H1 (cell line): ENCODE results near the gene POLR2A. TPM values are rescaled to one million over a fixed set of nuclear protein-coding genes. Genes with fewer than 3 reads are reported as not detected.

ENCODE experiments used
- ASH2L ChIP-seq: fragments of 200-600, 300-600 bp; sonication (generic); IDR thresholded peaks from one replicate; pipeline ENCODE4 v1.7.1; 2017; ENCODE audit warnings: low read length
- HDAC2 ChIP-seq, 2 experiments: fragments of 300-600 bp in 1 of 2; sonication (generic) in 1 of 2; IDR thresholded peaks; 2 replicates each; pipeline ENCODE4 v1.6.1; 2011 to 2012; ENCODE audit warnings: low read depth in 2 of 2, low read length in 2 of 2, mild to moderate bottlenecking in 2 of 2, moderate library complexity in 2 of 2, borderline replicate concordance in 1 of 2, inconsistent platforms in 1 of 2
- KDM1A ChIP-seq: fragments of 200-600, 300-600 bp; sonication (generic); IDR thresholded peaks from 2 replicates; pipeline ENCODE4 v1.7.1; 2016; ENCODE audit warnings: mild to moderate bottlenecking, low read length, borderline replicate concordance
- MAFK ChIP-seq: IDR thresholded peaks from 2 replicates; pipeline ENCODE4 v1.6.1; 2012; ENCODE audit warnings: low read depth, mild to moderate bottlenecking, improper control_type of control experiment, low read length
- RBBP5 ChIP-seq: IDR thresholded peaks from 2 replicates; pipeline ENCODE4 v1.7.1; 2012; ENCODE audit warnings: low read depth, mild to moderate bottlenecking, inconsistent platforms, low read length, moderate library complexity, borderline replicate concordance
- polyA plus RNA-seq, 7 experiments: library from polyadenylated mRNA; depleted of rRNA in 3 of 7; stranded (reverse) in 5 of 7; unstranded in 2 of 7; fragments of >200 nt in 5 of 7; fragments of 200-250 nt in 2 of 7; gene quantifications; 1 replicate in 5 of 7; 2 replicates in 1 of 7; 4 replicates in 1 of 7; pipeline versions ENCODE4 v1.2.1 to v1.2.3, GENCODE V29; 2011 to 2013; ENCODE audit warnings: missing spikeins in 2 of 7, mixed read lengths in 2 of 7
- total RNA-seq: library from RNA; stranded (reverse); fragmentation: NEBNext Ultra II Directional; extraction: Animal tissue kit (Norgen Biotek cat#: 25700); gene quantifications from 2 replicates; pipeline ENCODE4 v1.2.1, GENCODE V29; 2021

Gene POLR2A
- total and polyA plus RNA-seq, 2 of the 8 experiments (the other 6 are each of a cell fraction or from before 2014, with no cell fraction given) = 26.8 to 150 TPM

DNA sequence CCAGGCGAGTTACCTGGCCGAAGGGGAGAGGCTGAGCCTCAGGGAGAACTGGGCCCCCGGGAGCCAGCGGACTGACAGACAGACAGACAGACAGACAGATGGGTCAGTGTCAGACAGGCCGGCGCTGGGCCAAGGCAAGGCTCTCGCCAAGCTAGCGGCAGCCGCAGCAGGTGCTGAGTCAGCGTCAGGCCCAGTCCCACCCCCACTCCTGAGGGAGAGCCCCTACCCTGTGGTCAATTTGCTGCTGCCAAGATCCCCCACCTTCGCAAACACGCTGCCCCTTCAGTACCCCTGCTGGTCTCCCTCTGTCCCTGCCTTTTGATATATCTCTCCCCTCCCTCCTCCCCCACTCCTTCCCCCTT is 43.4 kb upstream of the POLR2A start (continued):
- TF ChIP-seq ASH2L (peak; percentile 67), HDAC2 (IDR thresholded peaks at IDR 0.05; ENCODE audit: borderline replicate concordance in 1 of 2, low read depth in 2 of 2, low read length in 2 of 2) (peak; percentile 56 to 87; a peak in 3 of 4 replicates), MAFK (peak; percentile 91; the same call in 1 of the 2 replicates), RBBP5 (no peak), KDM1A (0 out of 2 replicates have a peak, but pooled peaks have one; percentile 32)
- TF ChIP-seq, all 59 proteins: peak for 10
